C4-2B (cell line): ENCODE data around the gene XPO4.

ENCODE experiments used
- H3K27ac ChIP-seq: fragments of 450-650 bp; 2 replicates; pipeline ENCODE4 v1.5.1; 2017
- CTCF ChIP-seq: fragments of 450-650 bp; conservative IDR thresholded peaks from 2 replicates; pipeline ENCODE4 v1.5.1; 2017; ENCODE audit warnings: mild to moderate bottlenecking
- ZFX ChIP-seq: fragments of 450-650 bp; IDR thresholded peaks from 2 replicates; pipeline ENCODE4 v1.6.1; 2017

XPO4 gene

GRCh38 chr13:20856650-20857049, 45.9 kb downstream of the XPO4 start:
- TF ChIP-seq CTCF: no peak
- no peak for TF ChIP-seq ZFX
- H3K27ac ChIP-seq: no peak overlapping the region

GRCh38 chr13:20851844-20852402, 50.6 kb downstream of the XPO4 start:
- TF ChIP-seq CTCF: no peak
- TF ChIP-seq ZFX: no peak
- no peak overlapping the region for H3K27ac ChIP-seq

- no peak for TF ChIP-seq ZFX
- TF ChIP-seq CTCF: no peak
- no peak overlapping the region for H3K27ac ChIP-seq
Measured at GRCh38 chr13:20848944-20849343, 53.6 kb downstream of the XPO4 start.

- TF ChIP-seq ZFX: no peak
- no peak for TF ChIP-seq CTCF
Measured at GRCh38 chr13:20848203-20848602, 54.3 kb downstream of the XPO4 start.

GRCh38 chr13:20847296-20847695, 55.2 kb downstream of the XPO4 start:
- H3K27ac ChIP-seq: no peak overlapping the region
- TF ChIP-seq ZFX (no peak), CTCF (no peak)

More at GRCh38 chr13:20848203-20848602, 54.3 kb downstream of the XPO4 start:
- no peak overlapping the region for H3K27ac ChIP-seq

GRCh38 chr13:20843166-20843565, 59.4 kb downstream of the XPO4 start:
- TF ChIP-seq ZFX: no peak
- no peak for TF ChIP-seq CTCF
- H3K27ac ChIP-seq: no peak overlapping the region

- TF ChIP-seq CTCF (no peak), ZFX (no peak)
- H3K27ac ChIP-seq: no peak overlapping the region
Measured at GRCh38 chr13:20840568-20840967, 62.0 kb downstream of the XPO4 start.
